H9 (cell line): ENCODE measurements around the gene KIR3DL1. TPM values are rescaled to one million over a fixed set of nuclear protein-coding genes. Genes with fewer than 3 reads are reported as not detected.
"Not testable (repeated sequence)": the region's sequence is repeated elsewhere in the genome, so short reads cannot be mapped to it uniquely, and the experiment has no call there.

Source experiments
- DNase-seq: peaks from one replicate; pipeline ENCODE4 v3.0.0-alpha.2; 2017
- H2AFZ ChIP-seq: one replicate; pipeline ENCODE4 v1.6.1; 2013; ENCODE audit warnings: mild to moderate bottlenecking, low read length, control low read depth, moderate library complexity
- H2AK5ac ChIP-seq: 2 replicates; pipeline ENCODE4 v1.6.1; 2013; ENCODE audit warnings: low read length, control low read depth, mixed read lengths; ENCODE audit not compliant: insufficient read length
- H2BK120ac ChIP-seq: one replicate; pipeline ENCODE4 v1.6.1; 2013; ENCODE audit warnings: low read depth, mild to moderate bottlenecking, low read length, control low read depth, inconsistent platforms; ENCODE audit not compliant: poor library complexity, severe bottlenecking
- H2BK12ac ChIP-seq: 2 replicates; pipeline ENCODE4 v1.6.1; 2013; ENCODE audit warnings: low read length, control low read depth, mixed read lengths, low read depth; ENCODE audit not compliant: insufficient read length
- H2BK15ac ChIP-seq: 2 replicates; pipeline ENCODE4 v1.6.1; 2013; ENCODE audit warnings: low read depth, low read length, control low read depth
- H2BK20ac ChIP-seq: one replicate; pipeline ENCODE4 v1.6.1; 2013; ENCODE audit warnings: low read depth, mild to moderate bottlenecking, low read length, control low read depth, inconsistent platforms; ENCODE audit not compliant: poor library complexity, severe bottlenecking
- H2BK5ac ChIP-seq: 2 replicates; pipeline ENCODE4 v1.6.1; 2013; ENCODE audit warnings: low read length, control low read depth, mixed read lengths; ENCODE audit not compliant: insufficient read length
- H3K14ac ChIP-seq: 2 replicates; pipeline ENCODE4 v1.6.1; 2013; ENCODE audit warnings: low read length, control low read depth; ENCODE audit not compliant: insufficient read depth
- H3K18ac ChIP-seq: 2 replicates; pipeline ENCODE4 v1.6.1; 2013; ENCODE audit warnings: low read depth, mild to moderate bottlenecking, mixed read lengths, low read length, control low read depth; ENCODE audit not compliant: insufficient read length
- H3K23ac ChIP-seq: 2 replicates; pipeline ENCODE4 v1.6.1; 2013; ENCODE audit warnings: low read length, control low read depth, mixed read lengths, low read depth; ENCODE audit not compliant: insufficient read length
- H3K23me2 ChIP-seq: 2 replicates; pipeline ENCODE4 v1.6.1; 2013; ENCODE audit warnings: low read depth, mild to moderate bottlenecking, mixed read lengths, low read length, control low read depth; ENCODE audit not compliant: insufficient read length, poor library complexity, severe bottlenecking
- H3K27ac ChIP-seq: 2 replicates; pipeline ENCODE4 v1.5.1; 2013; ENCODE audit warnings: low read length, control low read depth, mixed read lengths, low read depth; ENCODE audit not compliant: insufficient read length
- H3K27me3 ChIP-seq: 2 replicates; pipeline ENCODE4 v1.6.1; 2013; ENCODE audit warnings: low read length, control low read depth, inconsistent platforms; ENCODE audit not compliant: insufficient read depth
- H3K4ac ChIP-seq: 2 replicates; pipeline ENCODE4 v1.6.1; 2013; ENCODE audit warnings: low read depth, mild to moderate bottlenecking, control low read depth, inconsistent platforms, low read length, moderate library complexity
- H3K4me1 ChIP-seq: 2 replicates; pipeline ENCODE4 v1.6.1; 2013; ENCODE audit warnings: low read length, control low read depth, inconsistent platforms; ENCODE audit not compliant: insufficient read depth
- H3K4me2 ChIP-seq: 2 replicates; pipeline ENCODE4 v1.6.1; 2013; ENCODE audit warnings: low read length, control low read depth, mixed read lengths; ENCODE audit not compliant: insufficient read length, insufficient read depth
- H3K56ac ChIP-seq: 2 replicates; pipeline ENCODE4 v1.6.1; 2013; ENCODE audit warnings: low read depth, mild to moderate bottlenecking, mixed read lengths, low read length, control low read depth; ENCODE audit not compliant: insufficient read length
- H3K79me1 ChIP-seq: 2 replicates; pipeline ENCODE4 v1.6.1; 2013; ENCODE audit warnings: low read depth, mild to moderate bottlenecking, moderate library complexity, low read length, control low read depth, inconsistent platforms; ENCODE audit not compliant: insufficient read depth, poor library complexity, severe bottlenecking
- H3K79me2 ChIP-seq: 2 replicates; pipeline ENCODE4 v1.6.1; 2013; ENCODE audit warnings: low read length, control low read depth, inconsistent platforms; ENCODE audit not compliant: insufficient read depth
- H3K9ac ChIP-seq: 2 replicates; pipeline ENCODE4 v1.6.1; 2013; ENCODE audit warnings: low read length, control low read depth, mixed read lengths; ENCODE audit not compliant: insufficient read length; ENCODE audit errors: extremely low read depth
- H3K9me3 ChIP-seq: one replicate; pipeline ENCODE4 v1.6.1; 2013; ENCODE audit warnings: low read depth, low read length, inconsistent platforms; ENCODE audit not compliant: control insufficient read depth
- H3T11ph ChIP-seq: one replicate; pipeline ENCODE4 v1.6.1; 2013; ENCODE audit warnings: mild to moderate bottlenecking, low read length, control low read depth, inconsistent platforms
- H4K20me1 ChIP-seq: one replicate; pipeline ENCODE4 v1.6.1; 2013; ENCODE audit not compliant: control insufficient read depth, insufficient read length, insufficient read depth
- H4K5ac ChIP-seq: 2 replicates; pipeline ENCODE4 v1.6.1; 2013; ENCODE audit warnings: low read depth, mild to moderate bottlenecking, mixed read lengths, low read length, control low read depth; ENCODE audit not compliant: insufficient read length
- H4K8ac ChIP-seq: replicated peaks from 2 replicates; pipeline ENCODE4 v1.6.1; 2013; ENCODE audit warnings: low read length, control low read depth, mixed read lengths, low read depth; ENCODE audit not compliant: insufficient read length
- H4K91ac ChIP-seq: 2 replicates; pipeline ENCODE4 v1.6.1; 2013; ENCODE audit warnings: low read depth, mild to moderate bottlenecking, moderate library complexity, mixed read lengths, low read length, control low read depth; ENCODE audit not compliant: insufficient read length
- H3K27ac Mint-ChIP-seq, 3 experiments: 2 replicates in 2 of 3; 3 replicates in 1 of 3; pipeline ENCODE4 v1.8.0; 2020 to 2021; ENCODE audit warnings: mixed read lengths in 3 of 3, mild to moderate bottlenecking in 1 of 3, moderate library complexity in 1 of 3
- H3K27me3 Mint-ChIP-seq: 2 replicates; pipeline ENCODE4 v1.8.0; 2021; ENCODE audit warnings: low read depth, mild to moderate bottlenecking, moderate library complexity, mixed read lengths
- H3K36me3 Mint-ChIP-seq, 3 experiments: 2 replicates in 2 of 3; 3 replicates in 1 of 3; pipeline ENCODE4 v1.8.0; 2020 to 2021; ENCODE audit warnings: low read depth in 3 of 3, mixed read lengths in 3 of 3; ENCODE audit not compliant: insufficient read depth in 1 of 3
- H3K4me1 Mint-ChIP-seq, 2 experiments: 2 replicates each; pipeline ENCODE4 v1.8.0; 2020; ENCODE audit warnings: mixed read lengths in 2 of 2
- H3K4me3 Mint-ChIP-seq, 2 experiments: 2 replicates in 1 of 2; 3 replicates in 1 of 2; pipeline ENCODE4 v1.8.0; 2020 to 2021; ENCODE audit warnings: mild to moderate bottlenecking in 2 of 2, mixed read lengths in 2 of 2, moderate library complexity in 1 of 2
- H3K9me3 Mint-ChIP-seq, 2 experiments: 2 replicates in 1 of 2; 3 replicates in 1 of 2; pipeline ENCODE4 v1.8.0; 2020; ENCODE audit warnings: mild to moderate bottlenecking in 2 of 2, mixed read lengths in 2 of 2, moderate library complexity in 1 of 2
- WGBS: extraction: QIAGEN DNeasy Blood & Tissue Kit; methylation state at CpG from one replicate; pipeline ENCODE4 v1.1.7; 2013; ENCODE audit warnings: missing lambda C conversion rate, low lambda C conversion rate, mixed read lengths; ENCODE audit not compliant: insufficient read length; ENCODE audit errors: extremely low coverage; 5-methylcytosine and 5-hydroxymethylcytosine counted together
- total RNA-seq: library from RNA; stranded (reverse); gene quantifications from 2 replicates; pipeline ENCODE4 v1.2.1, GENCODE V29; 2021

Gene KIR3DL1
- total RNA-seq, 1 experiment from 2014 or later, result not detected

DNA sequence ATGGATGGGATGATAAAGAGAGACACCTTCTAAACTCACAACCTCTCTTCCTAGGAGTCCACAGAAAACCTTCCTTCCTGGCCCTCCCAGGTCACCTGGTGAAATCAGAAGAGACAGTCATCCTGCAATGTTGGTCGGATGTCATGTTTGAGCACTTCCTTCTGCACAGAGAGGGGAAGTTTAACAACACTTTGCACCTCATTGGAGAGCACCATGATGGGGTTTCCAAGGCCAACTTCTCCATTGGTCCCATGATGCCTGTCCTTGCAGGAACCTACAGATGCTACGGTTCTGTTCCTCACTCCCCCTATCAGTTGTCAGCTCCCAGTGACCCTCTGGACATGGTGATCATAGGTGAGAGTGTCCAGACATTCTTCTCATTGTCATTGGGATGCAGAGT, 21.3 kb downstream of the KIR3DL1 start:
- no CpG with 5 or more reads among the region's 2 CpGs for WGBS
- H3K79me2 ChIP-seq, H2BK5ac ChIP-seq, H3K56ac ChIP-seq, H3K14ac ChIP-seq, H3K27ac ChIP-seq, H2BK120ac ChIP-seq, H2AK5ac ChIP-seq, H3K27me3 ChIP-seq, H3K27ac Mint-ChIP-seq, H3K27me3 Mint-ChIP-seq, H3K4me3 Mint-ChIP-seq, H3K4me1 ChIP-seq, H3K4me1 Mint-ChIP-seq, H3K4me2 ChIP-seq, DNase-seq, H3K4ac ChIP-seq, H3T11ph ChIP-seq, H2BK20ac ChIP-seq, H4K5ac ChIP-seq, H3K79me1 ChIP-seq, H2BK15ac ChIP-seq, H2BK12ac ChIP-seq, H3K23me2 ChIP-seq, H3K23ac ChIP-seq, H4K20me1 ChIP-seq, H3K9ac ChIP-seq, H3K18ac ChIP-seq, H2AFZ ChIP-seq, H4K91ac ChIP-seq, H4K8ac ChIP-seq: not testable (repeated sequence)
- Mint-ChIP-seq H3K9me3 (peaks cover 69 to 84% of the 10 kb centered on the region in 2 experiments), H3K36me3 (peaks cover 8 to 19% (median 18%) of the 10 kb centered on the region in 3 experiments; a peak in 5 of 7 replicates)
- peaks cover 10% of the 10 kb centered on the region for H3K9me3 ChIP-seq

DNA sequence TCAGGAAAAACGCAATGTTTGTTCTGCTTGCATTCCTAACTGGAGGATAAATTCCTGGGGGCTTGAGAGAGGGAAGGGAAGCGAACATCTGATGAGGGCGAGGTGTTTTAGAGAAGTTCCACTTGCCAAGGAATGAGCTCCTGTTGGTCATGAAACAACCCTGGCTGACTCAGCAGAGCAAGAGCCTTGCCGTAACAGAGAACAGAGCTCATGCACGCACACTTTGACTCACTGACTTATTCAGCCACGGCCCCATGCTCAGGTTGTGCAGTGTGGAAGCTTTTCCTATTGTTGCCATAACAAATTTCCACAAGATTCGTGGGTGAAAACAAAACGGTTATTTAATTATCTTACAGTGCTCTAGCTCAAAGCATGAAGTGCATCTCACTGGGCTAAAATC, 26.9 kb downstream of the KIR3DL1 start:
- not testable (repeated sequence) for H3K27ac Mint-ChIP-seq, H3K79me1 ChIP-seq, H3K4me1 Mint-ChIP-seq, H3K27ac ChIP-seq, H2BK12ac ChIP-seq, H2AFZ ChIP-seq, H3T11ph ChIP-seq, H4K20me1 ChIP-seq, H2BK15ac ChIP-seq, H2BK5ac ChIP-seq, H3K14ac ChIP-seq, H2BK20ac ChIP-seq, H3K56ac ChIP-seq, H2AK5ac ChIP-seq, H3K18ac ChIP-seq, H3K4ac ChIP-seq, H3K23me2 ChIP-seq, H3K4me1 ChIP-seq, H3K4me3 Mint-ChIP-seq, H4K8ac ChIP-seq, DNase-seq, H2BK120ac ChIP-seq, H3K4me2 ChIP-seq, H4K5ac ChIP-seq, H3K23ac ChIP-seq, H3K9ac ChIP-seq, H3K79me2 ChIP-seq, H3K27me3 ChIP-seq, H4K91ac ChIP-seq
- peaks cover 17% of the 10 kb centered on the region for H3K9me3 ChIP-seq
- peaks cover 10% of the 10 kb centered on the region for H3K27me3 Mint-ChIP-seq
- peaks cover 5 to 25% (median 10%) of the 10 kb centered on the region in 3 experiments; a peak in 6 of 7 replicates for H3K36me3 Mint-ChIP-seq
- no CpG with 5 or more reads among the region's 8 CpGs for WGBS
- H3K9me3 Mint-ChIP-seq, result peaks cover 76 to 80% of the 10 kb centered on the region in 2 experiments
